HepG2 (cell line): Measurements from ENCODE around the gene ETV5. TPM values are rescaled to one million over a fixed set of nuclear protein-coding genes. Genes with fewer than 3 reads are reported as not detected.

Experiments
- ARID4A ChIP-seq: sonication (generic); formaldehyde crosslinking; IDR thresholded peaks from 2 replicates; pipeline ENCODE4 v1.5.0; 2020; ENCODE audit warnings: mild to moderate bottlenecking, missing genetic modification reagents, borderline replicate concordance
- ATF4 ChIP-seq, 2 experiments: fragments of 450-650 bp in 1 of 2; sonication (generic) in 1 of 2; formaldehyde crosslinking; IDR thresholded peaks; 2 replicates each; pipeline versions ENCODE4 v1.5.0 to v1.8.0; 2020 to 2022; ENCODE audit warnings: mild to moderate bottlenecking in 1 of 2, missing genetic modification reagents in 1 of 2
- BRCA1 ChIP-seq: sonication (generic); formaldehyde crosslinking; IDR thresholded peaks from 2 replicates; pipeline ENCODE4 v1.4.0; 2020; ENCODE audit warnings: missing genetic modification reagents
- CENPT ChIP-seq: sonication (generic); formaldehyde crosslinking; IDR thresholded peaks from 2 replicates; pipeline ENCODE4 v1.8.0; 2022; ENCODE audit warnings: low read depth, mild to moderate bottlenecking, moderate library complexity, missing genetic modification reagents
- DPF2 ChIP-seq: sonication (generic); formaldehyde crosslinking; IDR thresholded peaks from 2 replicates; pipeline ENCODE4 v1.4.0; 2020; ENCODE audit warnings: mild to moderate bottlenecking, low read depth, missing genetic modification reagents, borderline replicate concordance
- HHEX ChIP-seq: IDR thresholded peaks from 2 replicates; pipeline ENCODE4 v1.6.1; 2016; ENCODE audit warnings: control low read depth
- MIXL1 ChIP-seq: IDR thresholded peaks from 2 replicates; pipeline ENCODE4 v1.6.1; 2016
- NFKB2 ChIP-seq: sonication (generic); formaldehyde crosslinking; IDR thresholded peaks from 2 replicates; pipeline ENCODE4 v1.4.0; 2020; ENCODE audit warnings: missing genetic modification reagents, borderline replicate concordance
- NFKBIZ ChIP-seq: IDR thresholded peaks from 2 replicates; pipeline ENCODE4 v1.6.1; 2018; ENCODE audit warnings: missing genetic modification reagents, missing compliant biosample characterization
- RELA ChIP-seq: sonication (generic); formaldehyde crosslinking; IDR thresholded peaks from 2 replicates; pipeline ENCODE4 v1.4.0; 2020; ENCODE audit warnings: missing genetic modification reagents
- SATB2 ChIP-seq: sonication (generic); formaldehyde crosslinking; IDR thresholded peaks from 2 replicates; pipeline ENCODE4 v1.5.0; 2020; ENCODE audit warnings: missing genetic modification reagents
- SMYD3 ChIP-seq: sonication (generic); formaldehyde crosslinking; IDR thresholded peaks from 2 replicates; pipeline ENCODE4 v1.8.1; 2023; ENCODE audit warnings: mild to moderate bottlenecking, missing genetic modification reagents
- TRAFD1 ChIP-seq: sonication (generic); formaldehyde crosslinking; IDR thresholded peaks from 2 replicates; pipeline ENCODE4 v1.5.1; 2020; ENCODE audit warnings: missing genetic modification reagents, mild to moderate bottlenecking, borderline replicate concordance
- TSC22D2 ChIP-seq: sonication (generic); formaldehyde crosslinking; IDR thresholded peaks from 2 replicates; pipeline ENCODE4 v1.5.1; 2020; ENCODE audit warnings: missing genetic modification reagents, mild to moderate bottlenecking, borderline replicate concordance
- YEATS2 ChIP-seq: sonication (generic); formaldehyde crosslinking; IDR thresholded peaks from 2 replicates; pipeline ENCODE4 v1.4.0; 2020; ENCODE audit warnings: missing genetic modification reagents, borderline replicate concordance
- YY1 ChIP-seq: IDR thresholded peaks from 2 replicates; pipeline ENCODE4 v1.6.1; 2011; ENCODE audit warnings: low read length, low read depth, moderate library complexity, mild to moderate bottlenecking; ENCODE audit not compliant: insufficient read depth, insufficient replicate concordance
- ZBTB14 ChIP-seq: sonication (generic); formaldehyde crosslinking; IDR thresholded peaks from 2 replicates; pipeline ENCODE4 v1.4.0; 2020; ENCODE audit warnings: missing genetic modification reagents
- ZBTB37 ChIP-seq: sonication (generic); formaldehyde crosslinking; IDR thresholded peaks from 2 replicates; pipeline ENCODE4 v1.4.0; 2020; ENCODE audit warnings: mild to moderate bottlenecking, missing genetic modification reagents
- ZFP36L1 ChIP-seq: sonication (generic); formaldehyde crosslinking; IDR thresholded peaks from 2 replicates; pipeline ENCODE4 v1.8.0; 2022; ENCODE audit warnings: mild to moderate bottlenecking, missing genetic modification reagents, moderate library complexity
- ZNF720 ChIP-seq: sonication (generic); formaldehyde crosslinking; IDR thresholded peaks from 2 replicates; pipeline ENCODE4 v1.4.0; 2020; ENCODE audit warnings: missing genetic modification reagents
- ZNF790 ChIP-seq: sonication (generic); formaldehyde crosslinking; IDR thresholded peaks from 2 replicates; pipeline ENCODE4 v1.8.0; 2022; ENCODE audit warnings: missing genetic modification reagents, mild to moderate bottlenecking, borderline replicate concordance
- polyA plus RNA-seq, 8 experiments: library from polyadenylated mRNA; depleted of rRNA in 3 of 8; stranded (reverse) in 7 of 8; unstranded in 1 of 8; fragments of >200 nt; fragmentation: Illumina TruSeq in 4 of 8; extraction: Trizol in 4 of 8; gene quantifications; 2 replicates each; pipeline versions ENCODE4 v1.2.1 to v1.2.3, GENCODE V29; 2011 to 2016; ENCODE audit warnings: low read depth in 4 of 8, missing spikeins in 1 of 8, mixed read lengths in 1 of 8; ENCODE audit not compliant: insufficient read depth in 1 of 8
- total RNA-seq, 5 experiments: library from RNA; depleted of rRNA; stranded (reverse); fragments of >200 nt; fragmentation: Illumina TruSeq; extraction: Trizol; gene quantifications; 2 replicates each; pipeline ENCODE4 v1.2.3, GENCODE V29; 2016; ENCODE audit warnings: low read depth in 1 of 5

The ETV5 gene
- total and polyA plus RNA-seq, 2 of the 13 experiments (the other 11 are each of a cell fraction or from before 2014, with no cell fraction given): 52.9 to 57.2 TPM

- TF ChIP-seq ZFP36L1 (CRISPR knock-in tag): 0 out of 2 replicates have a peak, but pooled peaks have one; percentile 24
- no peak for TF ChIP-seq ZNF790 (CRISPR knock-in tag)
- no peak for TF ChIP-seq TRAFD1 (CRISPR knock-in tag)
- no peak for TF ChIP-seq CENPT (CRISPR knock-in tag)
- TF ChIP-seq DPF2: no peak
- TF ChIP-seq ZBTB37 (CRISPR knock-in tag): no peak
- no peak for TF ChIP-seq ZNF720 (CRISPR knock-in tag)
- no peak for TF ChIP-seq MIXL1 (CRISPR knock-in tag)
- TF ChIP-seq HHEX (CRISPR knock-in tag): no peak
- no peak for TF ChIP-seq NFKB2
- no peak for TF ChIP-seq YEATS2 (CRISPR knock-in tag)
- no peak for TF ChIP-seq NFKBIZ (CRISPR knock-in tag)
- no peak for TF ChIP-seq SATB2 (CRISPR knock-in tag)
- TF ChIP-seq ATF4 (CRISPR knock-in tag; IDR thresholded peaks at IDR 0.05): peak in 1 of 2 experiments; percentile 64; a peak in 2 of 4 replicates
- no peak for TF ChIP-seq ZBTB14 (CRISPR knock-in tag)
- no peak for TF ChIP-seq SMYD3 (CRISPR knock-in tag)
- no peak for TF ChIP-seq ARID4A
- no peak for TF ChIP-seq BRCA1 (CRISPR knock-in tag)
- no peak for TF ChIP-seq TSC22D2 (CRISPR knock-in tag)
- TF ChIP-seq YY1: no peak
- TF ChIP-seq RELA (CRISPR knock-in tag): no peak
These were observed 15.5 kb downstream of the ETV5 start (continued) for GRCh38 chr3:186093271-186093900.
